Measurements from ENCODE around the gene GLI3. TPM values are rescaled to one million over a fixed set of nuclear protein-coding genes. Genes with fewer than 3 reads are reported as not detected.

The GLI3 gene
- total RNA-seq, 1 donor from 2014 or later: 136 TPM

DNA sequence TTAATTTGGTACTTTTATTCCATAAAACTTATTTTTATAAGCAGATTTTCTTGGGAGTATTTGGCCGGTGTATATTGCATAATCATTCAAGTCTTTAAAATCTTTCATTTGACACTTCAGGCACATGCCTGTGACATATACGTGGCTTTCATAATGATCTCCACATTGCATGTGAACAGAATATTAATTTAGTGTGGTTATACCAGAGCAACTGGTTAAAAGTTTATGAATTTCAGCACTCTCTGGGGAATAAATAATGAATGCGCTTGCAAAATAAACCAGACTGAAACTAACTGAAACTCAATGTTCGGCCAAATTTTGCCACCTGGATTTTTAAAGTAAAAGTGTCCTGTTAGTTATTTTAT lies 242.3 kb downstream of the GLI3 start:
- DNase-seq (ENCODE audit: low read depth, low spot score): no peak
- Mint-ChIP-seq H3K27ac (ENCODE audit: unreplicated experiment) (no peak overlapping the region), H3K36me3 (ENCODE audit: low read depth) (peaks cover 21% of the 10 kb centered on the region), H3K4me1 (peaks cover 40% of the 10 kb centered on the region), H3K9me3 (no peaks in the 10 kb centered on the region), H3K27me3 (ENCODE audit: low read depth) (no peaks in the 10 kb centered on the region), H3K4me3 (no peak overlapping the region)
- TF ChIP-seq, protein P1, sequence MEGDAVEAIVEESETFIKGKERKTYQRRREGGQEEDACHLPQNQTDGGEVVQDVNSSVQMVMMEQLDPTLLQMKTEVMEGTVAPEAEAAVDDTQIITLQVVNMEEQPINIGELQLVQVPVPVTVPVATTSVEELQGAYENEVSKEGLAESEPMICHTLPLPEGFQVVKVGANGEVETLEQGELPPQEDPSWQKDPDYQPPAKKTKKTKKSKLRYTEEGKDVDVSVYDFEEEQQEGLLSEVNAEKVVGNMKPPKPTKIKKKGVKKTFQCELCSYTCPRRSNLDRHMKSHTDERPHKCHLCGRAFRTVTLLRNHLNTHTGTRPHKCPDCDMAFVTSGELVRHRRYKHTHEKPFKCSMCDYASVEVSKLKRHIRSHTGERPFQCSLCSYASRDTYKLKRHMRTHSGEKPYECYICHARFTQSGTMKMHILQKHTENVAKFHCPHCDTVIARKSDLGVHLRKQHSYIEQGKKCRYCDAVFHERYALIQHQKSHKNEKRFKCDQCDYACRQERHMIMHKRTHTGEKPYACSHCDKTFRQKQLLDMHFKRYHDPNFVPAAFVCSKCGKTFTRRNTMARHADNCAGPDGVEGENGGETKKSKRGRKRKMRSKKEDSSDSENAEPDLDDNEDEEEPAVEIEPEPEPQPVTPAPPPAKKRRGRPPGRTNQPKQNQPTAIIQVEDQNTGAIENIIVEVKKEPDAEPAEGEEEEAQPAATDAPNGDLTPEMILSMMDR (conservative IDR thresholded peaks at IDR 0.05): no peak

DNA sequence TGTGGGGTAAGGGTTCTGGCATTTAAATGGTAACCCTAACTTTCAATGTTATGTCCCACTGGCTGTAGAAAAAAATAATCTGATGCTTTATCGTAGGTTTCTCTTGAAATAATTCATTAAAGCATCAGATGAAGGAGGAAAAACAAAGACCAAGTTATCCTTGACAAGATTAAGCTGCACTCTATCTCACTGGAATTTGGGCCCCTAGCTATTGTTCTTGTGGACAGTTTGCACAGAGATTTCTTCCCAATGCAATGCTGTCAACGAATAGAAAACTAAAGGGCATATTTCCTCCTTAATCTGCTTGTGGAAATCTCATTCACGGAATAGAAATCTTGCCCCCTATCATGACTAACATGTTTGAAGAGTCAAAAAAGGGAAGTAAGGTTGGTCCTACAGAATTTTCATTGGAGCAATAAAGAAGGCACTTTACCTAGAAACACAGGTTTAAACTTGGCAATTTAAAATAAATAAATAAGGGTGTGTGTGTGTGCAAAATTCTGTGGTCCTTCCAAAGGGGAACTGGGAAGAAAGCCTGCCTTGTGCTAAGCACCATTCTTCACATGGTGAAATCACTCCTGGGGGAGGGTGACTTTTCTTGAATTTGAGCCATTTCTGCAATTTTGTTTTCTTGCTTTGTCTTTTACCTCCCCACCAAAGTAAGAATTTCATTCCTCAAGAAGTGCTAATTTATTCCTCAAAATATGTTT lies 242.8 kb downstream of the GLI3 start:
- no peak overlapping the region for H3K27ac Mint-ChIP-seq (ENCODE audit: unreplicated experiment)
- TF ChIP-seq, protein P1 (conservative IDR thresholded peaks at IDR 0.05): no peak
- no peaks in the 10 kb centered on the region for H3K27me3 Mint-ChIP-seq (ENCODE audit: low read depth)
- no peak overlapping the region for H3K4me3 Mint-ChIP-seq
- no peak for DNase-seq (ENCODE audit: low read depth, low spot score)
- H3K9me3 Mint-ChIP-seq: no peaks in the 10 kb centered on the region
- peaks cover 17% of the 10 kb centered on the region for H3K36me3 Mint-ChIP-seq (ENCODE audit: low read depth)
- peaks cover 41% of the 10 kb centered on the region for H3K4me1 Mint-ChIP-seq

DNA sequence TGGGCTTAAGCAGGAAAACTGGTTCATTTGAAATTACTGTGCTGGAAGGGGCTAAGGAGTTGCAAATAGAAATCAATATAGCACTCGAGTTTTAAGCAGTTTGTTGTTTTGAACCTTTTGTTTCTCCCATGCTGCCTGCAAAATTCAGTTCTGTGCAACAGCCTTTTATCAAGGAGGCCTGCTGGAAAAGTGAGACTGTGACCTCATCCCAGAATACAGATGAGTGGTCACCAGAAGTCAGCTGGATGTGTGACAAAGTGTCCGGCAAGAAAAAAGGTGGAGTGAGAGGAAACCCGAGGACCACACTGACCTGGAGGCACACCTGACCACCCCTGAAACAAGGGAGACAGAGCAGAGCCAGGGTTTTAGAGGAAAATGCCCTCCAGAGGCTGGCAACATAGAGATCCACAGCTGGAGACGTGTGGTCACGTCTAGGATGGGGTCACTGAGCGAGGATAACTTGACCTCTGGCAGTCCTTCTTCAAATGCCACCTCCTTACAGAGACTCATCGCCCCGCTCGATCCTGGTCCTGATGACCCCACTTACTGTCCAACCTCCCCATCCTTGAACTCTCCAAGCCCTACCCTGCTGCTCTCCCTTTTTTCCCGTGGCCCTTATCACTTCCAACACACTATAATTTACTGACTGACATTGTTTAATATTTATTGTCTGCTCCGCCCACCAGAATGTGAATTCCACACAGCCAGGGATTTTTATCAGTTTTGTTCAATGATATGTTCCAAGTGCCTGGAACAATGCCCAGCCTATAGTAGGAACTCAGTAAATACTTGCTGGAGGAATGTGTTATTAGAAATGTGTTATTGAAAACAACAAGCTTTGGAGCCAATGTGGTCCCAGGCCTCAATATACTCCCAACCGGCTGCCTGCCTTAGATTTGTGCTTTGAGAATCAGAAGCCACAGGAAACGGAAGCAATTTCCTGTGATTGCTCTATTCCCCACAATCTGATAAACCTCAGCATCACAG lies 243.8 kb downstream of the GLI3 start:
- H3K4me1 Mint-ChIP-seq: peaks cover 50% of the 10 kb centered on the region
- H3K4me3 Mint-ChIP-seq: no peak overlapping the region
- no peaks in the 10 kb centered on the region for H3K27me3 Mint-ChIP-seq (ENCODE audit: low read depth)
- H3K9me3 Mint-ChIP-seq: no peaks in the 10 kb centered on the region
- TF ChIP-seq, protein P1 (conservative IDR thresholded peaks at IDR 0.05): no peak
- H3K36me3 Mint-ChIP-seq (ENCODE audit: low read depth): peaks cover 14% of the 10 kb centered on the region
- no peak for DNase-seq (ENCODE audit: low read depth, low spot score)
- peak overlapping the region; percentile 48 for H3K27ac Mint-ChIP-seq (ENCODE audit: unreplicated experiment)

DNA sequence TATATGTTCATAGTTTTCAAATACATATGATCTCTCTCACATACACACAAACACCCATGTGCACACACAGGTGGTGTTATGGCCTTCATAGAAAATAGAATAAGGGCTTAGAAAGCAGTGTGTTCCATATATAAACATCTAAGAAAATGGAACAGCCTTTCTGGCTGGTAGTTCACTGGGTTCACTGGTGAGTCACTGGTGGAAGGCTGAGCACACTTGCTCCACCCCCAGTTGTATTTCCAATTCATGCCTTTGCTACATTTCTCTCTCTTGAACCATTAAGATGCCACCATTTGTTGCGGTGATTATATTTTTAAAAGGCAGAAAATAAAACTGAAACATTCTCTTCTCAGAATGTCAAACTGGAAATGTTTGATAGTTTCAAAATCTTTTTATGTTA lies 252.1 kb downstream of the GLI3 start:
- Mint-ChIP-seq H3K4me3 (no peak overlapping the region), H3K27ac (ENCODE audit: unreplicated experiment) (no peak overlapping the region), H3K4me1 (peaks cover 39% of the 10 kb centered on the region), H3K27me3 (ENCODE audit: low read depth) (no peaks in the 10 kb centered on the region), H3K36me3 (ENCODE audit: low read depth) (peaks cover 9% of the 10 kb centered on the region), H3K9me3 (no peaks in the 10 kb centered on the region)
- TF ChIP-seq, protein P1 (conservative IDR thresholded peaks at IDR 0.05): no peak
- no peak for DNase-seq (ENCODE audit: low read depth, low spot score)

DNA sequence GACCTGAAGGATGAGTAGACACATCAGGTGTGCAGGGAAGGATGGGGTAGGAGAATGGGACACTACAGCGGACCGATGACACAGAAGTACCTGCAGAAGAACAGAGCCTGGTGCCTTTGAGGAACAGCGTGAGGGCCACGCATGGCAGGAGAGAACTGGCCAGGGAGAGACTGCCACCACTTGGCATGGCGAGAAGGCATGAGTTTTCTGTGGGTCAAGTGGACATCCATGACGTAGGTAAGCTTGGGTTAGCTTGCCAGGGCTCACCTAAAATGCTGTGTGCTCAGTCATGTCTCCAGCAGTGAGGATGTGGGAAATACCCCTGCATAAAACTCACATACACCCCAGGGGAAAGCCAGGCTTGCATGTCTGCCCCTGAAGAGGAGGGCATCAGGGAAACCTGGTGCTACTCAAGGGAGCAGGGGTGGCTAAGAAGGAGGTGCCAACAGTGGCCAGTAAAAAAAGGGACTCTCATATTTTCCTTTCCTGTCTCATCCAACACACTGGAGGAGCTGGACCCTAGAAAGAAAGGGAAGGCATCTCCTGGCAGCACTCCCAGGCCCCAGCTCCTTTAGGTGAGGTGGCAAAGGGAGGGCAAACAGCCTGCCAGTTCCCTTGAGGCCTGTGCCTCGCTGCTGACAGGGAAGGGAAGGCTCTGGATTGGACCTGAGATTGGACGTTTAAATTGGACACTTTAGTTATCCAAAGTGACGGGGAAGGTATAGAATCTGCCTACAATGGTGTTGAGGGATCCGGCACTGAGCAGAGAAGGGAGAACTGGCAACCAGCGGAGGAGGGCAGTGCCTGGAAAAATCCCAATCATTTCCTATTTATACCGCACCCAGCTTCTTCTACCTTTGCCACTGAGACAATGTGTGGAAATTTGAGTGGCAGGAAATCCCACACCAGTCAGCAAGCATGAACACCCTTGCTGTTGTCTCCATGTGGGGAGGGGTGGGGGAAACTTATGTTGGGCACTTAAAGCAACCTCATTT lies 255.7 kb downstream of the GLI3 start:
- Mint-ChIP-seq H3K36me3 (ENCODE audit: low read depth) (peaks cover 18% of the 10 kb centered on the region), H3K4me3 (no peak overlapping the region), H3K9me3 (no peaks in the 10 kb centered on the region), H3K27me3 (ENCODE audit: low read depth) (no peaks in the 10 kb centered on the region), H3K4me1 (peaks cover 55% of the 10 kb centered on the region), H3K27ac (ENCODE audit: unreplicated experiment) (peak overlapping the region; percentile 84)
- DNase-seq (ENCODE audit: low read depth, low spot score): no peak
- TF ChIP-seq, protein P1 (conservative IDR thresholded peaks at IDR 0.05): no peak

All from neural crest cell (in vitro differentiated cells).